ENCODE results near the gene SMOC1. TPM values are rescaled to one million over a fixed set of nuclear protein-coding genes. Genes with fewer than 3 reads are reported as not detected.

The SMOC1 gene
- polyA plus RNA-seq, 3 donors from 2014 or later, result not detected

GRCh38 chr14:69852531-69853321, 26.5 kb upstream of the SMOC1 start:
- DNase-seq, result no peak
- Mint-ChIP-seq H3K4me3 (no peak overlapping the region), H3K27ac (no peak overlapping the region), H3K9me3 (no peaks in the 10 kb centered on the region), H3K36me3 (no peaks in the 10 kb centered on the region), H3K4me1 (no peaks in the 10 kb centered on the region), H3K27me3 (ENCODE audit: low read depth in 3 of 3) (peaks cover 2 to 6% (median 6%) of the 10 kb centered on the region in 3 donors)

GRCh38 chr14:69853774-69854173, 25.4 kb upstream of the SMOC1 start:
- no peak for DNase-seq
- no peak overlapping the region for H3K27ac Mint-ChIP-seq
- H3K4me3 Mint-ChIP-seq, result no peak overlapping the region
- H3K4me1 Mint-ChIP-seq, result no peaks in the 10 kb centered on the region
- H3K9me3 Mint-ChIP-seq, result no peaks in the 10 kb centered on the region
- H3K36me3 Mint-ChIP-seq, result no peaks in the 10 kb centered on the region
- H3K27me3 Mint-ChIP-seq (ENCODE audit: low read depth in 3 of 3), result peaks cover 2 to 6% (median 2%) of the 10 kb centered on the region in 3 donors

- no peaks in the 10 kb centered on the region for H3K9me3 Mint-ChIP-seq
- no peaks in the 10 kb centered on the region for H3K4me1 Mint-ChIP-seq
- H3K36me3 Mint-ChIP-seq, result no peaks in the 10 kb centered on the region
- no peak overlapping the region for H3K27ac Mint-ChIP-seq
- no peak for DNase-seq
- H3K4me3 Mint-ChIP-seq, result no peak overlapping the region
- H3K27me3 Mint-ChIP-seq (ENCODE audit: low read depth in 3 of 3), result peaks cover 2 to 4% (median 2%) of the 10 kb centered on the region in 3 donors
Observed at GRCh38 chr14:69854598-69854997, 24.6 kb upstream of the SMOC1 start.

- H3K4me1 Mint-ChIP-seq, result no peaks in the 10 kb centered on the region
- DNase-seq, result no peak
- peaks cover 2 to 4% (median 2%) of the 10 kb centered on the region in 3 donors for H3K27me3 Mint-ChIP-seq (ENCODE audit: low read depth in 3 of 3)
- no peak overlapping the region for H3K27ac Mint-ChIP-seq
- H3K4me3 Mint-ChIP-seq, result no peak overlapping the region
- H3K36me3 Mint-ChIP-seq, result no peaks in the 10 kb centered on the region
- H3K9me3 Mint-ChIP-seq, result no peaks in the 10 kb centered on the region
Observed at GRCh38 chr14:69855180-69855832, 23.9 kb upstream of the SMOC1 start.

GRCh38 chr14:69858801-69859200, 20.4 kb upstream of the SMOC1 start:
- Mint-ChIP-seq H3K4me3 (no peak overlapping the region), H3K4me1 (no peaks in the 10 kb centered on the region), H3K27ac (no peak overlapping the region), H3K27me3 (ENCODE audit: low read depth in 3 of 3) (peaks cover 2 to 6% (median 2%) of the 10 kb centered on the region in 3 donors), H3K36me3 (no peaks in the 10 kb centered on the region), H3K9me3 (peaks cover 0 to 3% (median 0%) of the 10 kb centered on the region in 6 donors)
- no peak for DNase-seq

- H3K4me1 Mint-ChIP-seq, result no peaks in the 10 kb centered on the region
- no peak overlapping the region for H3K4me3 Mint-ChIP-seq
- DNase-seq, result no peak
- H3K36me3 Mint-ChIP-seq, result peaks cover 0 to 4% (median 0%) of the 10 kb centered on the region in 3 donors
- peaks cover 2 to 5% (median 5%) of the 10 kb centered on the region in 3 donors for H3K27me3 Mint-ChIP-seq (ENCODE audit: low read depth in 3 of 3)
- H3K27ac Mint-ChIP-seq, result no peak overlapping the region
- peaks cover 0 to 3% (median 0%) of the 10 kb centered on the region in 6 donors for H3K9me3 Mint-ChIP-seq
Observed at GRCh38 chr14:69859591-69859990, 19.6 kb upstream of the SMOC1 start.

GRCh38 chr14:69860221-69860620, 19.0 kb upstream of the SMOC1 start:
- H3K36me3 Mint-ChIP-seq, result peaks cover 0 to 6% (median 0%) of the 10 kb centered on the region in 3 donors
- H3K9me3 Mint-ChIP-seq, result peaks cover 0 to 5% (median 0%) of the 10 kb centered on the region in 6 donors

GRCh38 chr14:69861025-69861569, 18.1 kb upstream of the SMOC1 start:
- Mint-ChIP-seq H3K9me3 (peaks cover 0 to 5% (median 0%) of the 10 kb centered on the region in 6 donors), H3K36me3 (peaks cover 0 to 6% (median 0%) of the 10 kb centered on the region in 3 donors), H3K4me3 (no peak overlapping the region), H3K27me3 (ENCODE audit: low read depth in 3 of 3) (peaks cover 2 to 5% (median 3%) of the 10 kb centered on the region in 3 donors), H3K4me1 (no peaks in the 10 kb centered on the region), H3K27ac (no peak overlapping the region)
- no peak for DNase-seq

More at GRCh38 chr14:69860221-69860620, 19.0 kb upstream of the SMOC1 start:
- no peak for DNase-seq
- Mint-ChIP-seq H3K4me1 (no peaks in the 10 kb centered on the region), H3K4me3 (no peak overlapping the region), H3K27me3 (ENCODE audit: low read depth in 3 of 3) (peaks cover 2 to 5% (median 5%) of the 10 kb centered on the region in 3 donors), H3K27ac (no peak overlapping the region)

GRCh38 chr14:69863083-69863482, 16.1 kb upstream of the SMOC1 start:
- H3K27me3 Mint-ChIP-seq (ENCODE audit: low read depth in 3 of 3), result peaks cover 0 to 5% (median 5%) of the 10 kb centered on the region in 3 donors
- H3K9me3 Mint-ChIP-seq, result peaks cover 0 to 5% (median 0%) of the 10 kb centered on the region in 6 donors
- H3K4me1 Mint-ChIP-seq, result no peaks in the 10 kb centered on the region
- H3K27ac Mint-ChIP-seq, result no peak overlapping the region
- H3K36me3 Mint-ChIP-seq, result peaks cover 0 to 6% (median 0%) of the 10 kb centered on the region in 3 donors
- no peak overlapping the region for H3K4me3 Mint-ChIP-seq
- no peak for DNase-seq

GRCh38 chr14:69865701-69866365, 13.4 kb upstream of the SMOC1 start:
- Mint-ChIP-seq H3K9me3 (peaks cover 0 to 5% (median under 1%) of the 10 kb centered on the region in 6 donors), H3K36me3 (peaks cover 0 to 6% (median 0%) of the 10 kb centered on the region in 3 donors), H3K4me3 (no peak overlapping the region), H3K4me1 (no peaks in the 10 kb centered on the region), H3K27ac (no peak overlapping the region), H3K27me3 (ENCODE audit: low read depth in 3 of 3) (peaks cover 4 to 11% (median 5%) of the 10 kb centered on the region in 3 donors)
- no peak for DNase-seq

- no peak overlapping the region for H3K4me3 Mint-ChIP-seq
- H3K36me3 Mint-ChIP-seq, result peaks cover 0 to 6% (median 0%) of the 10 kb centered on the region in 3 donors
- no peak overlapping the region for H3K27ac Mint-ChIP-seq
- DNase-seq, result no peak
- no peaks in the 10 kb centered on the region for H3K4me1 Mint-ChIP-seq
- H3K27me3 Mint-ChIP-seq (ENCODE audit: low read depth in 3 of 3), result peaks cover 3 to 18% (median 4%) of the 10 kb centered on the region in 3 donors
- H3K9me3 Mint-ChIP-seq, result peaks cover 0 to 5% (median under 1%) of the 10 kb centered on the region in 6 donors
Observed at GRCh38 chr14:69868363-69868963, 10.8 kb upstream of the SMOC1 start.

- H3K4me3 Mint-ChIP-seq, result no peak overlapping the region
Observed at GRCh38 chr14:69870613-69871012, 8.6 kb upstream of the SMOC1 start.

More at GRCh38 chr14:69870613-69871012, 8.6 kb upstream of the SMOC1 start:
- no peaks in the 10 kb centered on the region for H3K36me3 Mint-ChIP-seq
- DNase-seq, result no peak
- H3K9me3 Mint-ChIP-seq, result peaks cover 0 to 1% (median 0%) of the 10 kb centered on the region in 6 donors
- H3K27me3 Mint-ChIP-seq (ENCODE audit: low read depth in 3 of 3), result peaks cover 2 to 17% (median 4%) of the 10 kb centered on the region in 3 donors
- no peaks in the 10 kb centered on the region for H3K4me1 Mint-ChIP-seq
- no peak overlapping the region for H3K27ac Mint-ChIP-seq

Measured in immature natural killer cell (primary cell).